GM18867 (cell line): ENCODE results near the gene FRMPD4.

ENCODE experiments used
- ATAC-seq: cut with Tn5 transposase; IDR thresholded peaks from one replicate; pipeline ENCODE4 v1.9.1; 2021; ENCODE audit warnings: mild to moderate bottlenecking, moderate library complexity; ENCODE audit not compliant: unreplicated experiment

Gene FRMPD4

DNA sequence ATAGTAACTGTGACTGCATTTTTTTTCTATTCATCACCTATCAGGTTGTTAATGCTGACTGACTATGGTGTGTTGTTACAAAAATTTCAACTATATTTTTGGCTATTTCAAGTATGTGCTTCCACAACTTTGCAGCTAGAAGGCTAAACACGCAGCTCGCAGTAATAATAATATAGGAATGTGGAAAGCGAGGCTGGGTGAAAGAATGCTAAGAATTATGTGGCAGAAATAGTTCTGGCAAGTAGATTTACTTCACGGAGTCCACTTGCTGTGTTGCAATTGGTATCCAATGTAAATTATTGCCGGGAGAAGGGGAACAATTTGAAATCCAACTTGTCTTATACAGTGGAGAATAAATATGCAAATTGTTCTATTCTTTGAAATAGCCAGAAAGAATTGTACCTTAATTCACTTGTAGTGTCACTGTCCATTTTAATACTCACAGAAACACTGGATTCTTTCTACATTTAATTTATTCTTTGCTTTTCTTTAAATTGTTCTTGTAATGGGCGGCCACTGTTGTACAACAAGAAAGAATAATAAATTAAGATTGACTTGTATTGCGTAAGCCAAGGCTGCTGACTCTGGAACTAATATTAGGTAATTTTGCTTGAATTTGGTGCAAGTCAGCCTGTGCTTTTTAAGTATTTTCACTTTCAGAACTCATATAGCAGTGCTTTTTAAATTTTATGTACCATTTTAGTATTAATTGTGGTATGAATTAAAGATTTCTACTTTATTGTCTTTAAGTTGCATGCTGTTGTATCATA is 154.9 kb downstream of the FRMPD4 start:
- no peak for ATAC-seq

GRCh38 chrX:12297353-12297752 is 159.1 kb downstream of the FRMPD4 start:
- ATAC-seq, result no peak

- no peak for ATAC-seq
Observed at GRCh38 chrX:12301288-12301687, 163.0 kb downstream of the FRMPD4 start.

DNA sequence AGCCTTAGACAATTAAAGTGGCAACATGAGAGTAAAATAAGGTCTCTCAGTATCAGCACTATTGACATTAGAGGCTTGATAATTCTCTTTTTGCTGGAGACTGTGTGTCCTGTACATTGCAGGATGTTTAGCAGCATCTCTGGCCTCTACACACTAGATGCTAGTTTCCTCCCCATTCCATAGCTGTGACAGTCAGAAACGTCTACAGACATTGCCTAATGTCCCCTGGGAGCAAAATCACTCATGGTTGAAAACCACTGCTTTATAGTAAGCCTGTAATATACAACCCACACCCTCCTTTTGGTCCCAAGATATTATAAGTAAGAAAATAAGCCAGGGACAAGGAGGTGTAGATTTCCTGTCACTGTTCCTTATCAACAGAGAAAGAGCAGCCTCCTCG is 166.0 kb downstream of the FRMPD4 start:
- ATAC-seq, result no peak

DNA sequence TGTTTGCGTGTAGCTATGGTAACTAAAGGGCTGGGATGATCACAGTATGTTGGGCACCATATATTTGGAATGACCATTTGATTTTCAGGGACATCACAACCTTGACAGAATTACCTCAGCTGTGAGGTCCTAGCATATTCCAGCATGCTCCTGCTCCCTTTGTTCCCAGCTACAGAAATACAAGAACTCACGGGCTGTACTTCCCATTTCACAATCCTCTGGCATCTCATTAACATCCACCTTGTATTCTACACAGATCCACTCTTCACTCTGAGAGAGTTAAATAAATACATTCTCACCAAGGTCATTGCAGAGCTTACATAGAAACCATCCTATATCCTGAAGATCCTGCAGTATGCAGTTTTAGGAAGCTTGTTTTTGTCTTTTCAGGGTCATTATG is 169.7 kb downstream of the FRMPD4 start:
- no peak for ATAC-seq

DNA sequence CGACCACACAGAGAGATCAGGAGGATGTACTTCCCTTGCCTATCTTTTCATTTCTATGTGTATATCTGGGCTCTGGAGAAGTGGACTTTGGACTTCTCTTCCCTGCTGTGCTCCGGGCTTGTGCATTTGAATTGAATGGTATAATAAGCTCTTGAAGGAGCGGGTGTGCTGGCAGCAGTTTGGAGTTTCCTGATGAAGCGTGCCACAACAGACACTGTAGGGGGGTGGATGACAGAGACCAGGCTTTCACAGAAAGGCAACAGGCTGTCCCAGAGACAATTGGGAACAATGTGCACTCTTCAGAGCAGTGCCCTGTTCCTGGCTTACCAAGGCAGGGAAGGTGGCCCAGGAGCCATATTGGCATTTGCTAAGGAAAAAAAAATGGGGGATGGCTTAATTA is 170.1 kb downstream of the FRMPD4 start:
- ATAC-seq, result no peak

DNA sequence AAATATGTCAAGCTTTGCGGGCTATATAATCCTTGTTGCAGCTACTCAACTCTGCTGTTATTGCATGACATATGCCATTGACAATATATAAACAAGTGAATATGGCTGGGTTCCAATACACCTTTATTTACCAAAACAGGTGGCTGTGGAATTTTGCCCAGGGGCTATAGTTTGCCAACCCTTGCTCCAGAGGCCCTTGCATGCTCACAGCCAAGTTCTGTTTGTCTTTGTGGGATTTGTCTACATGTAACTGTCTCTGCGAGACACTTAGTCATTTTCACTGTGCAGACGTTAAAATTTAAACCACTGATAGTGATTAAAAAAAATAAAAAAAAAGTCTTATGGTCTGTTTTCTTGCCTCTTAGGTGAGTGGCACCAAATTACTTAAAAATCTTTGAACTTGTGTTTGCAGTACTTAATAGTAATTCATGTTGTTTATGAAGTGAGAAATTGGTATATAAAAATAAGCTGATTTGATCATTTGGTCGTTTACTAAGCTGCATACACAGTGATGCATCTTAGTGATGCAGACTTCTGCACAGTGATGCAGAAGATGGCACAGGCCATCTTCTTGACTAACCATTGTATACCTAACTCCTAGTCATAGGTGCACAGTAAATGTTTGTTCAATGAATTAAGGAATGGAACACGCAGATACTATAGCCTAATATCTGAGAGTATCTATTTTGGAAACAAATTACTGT is 170.9 kb downstream of the FRMPD4 start:
- no peak for ATAC-seq

DNA sequence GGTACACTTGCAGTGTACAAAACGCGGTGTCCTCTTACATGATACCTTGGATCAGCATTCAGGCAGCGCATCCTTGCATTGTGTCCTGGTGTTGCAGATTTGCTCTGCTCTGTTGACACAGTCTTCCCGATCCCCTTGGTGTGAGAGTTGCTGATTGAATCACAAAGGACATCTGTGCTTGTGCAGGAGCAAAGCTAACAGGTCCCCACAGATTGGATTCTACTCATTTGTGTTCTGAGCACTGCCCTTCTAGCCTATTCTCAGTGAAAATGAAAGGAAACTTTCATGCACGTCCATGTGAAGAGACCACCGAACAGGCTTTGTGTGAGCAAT is 171.4 kb downstream of the FRMPD4 start:
- no peak for ATAC-seq

GRCh38 chrX:12314651-12315050 is 176.4 kb downstream of the FRMPD4 start:
- ATAC-seq, result no peak

DNA sequence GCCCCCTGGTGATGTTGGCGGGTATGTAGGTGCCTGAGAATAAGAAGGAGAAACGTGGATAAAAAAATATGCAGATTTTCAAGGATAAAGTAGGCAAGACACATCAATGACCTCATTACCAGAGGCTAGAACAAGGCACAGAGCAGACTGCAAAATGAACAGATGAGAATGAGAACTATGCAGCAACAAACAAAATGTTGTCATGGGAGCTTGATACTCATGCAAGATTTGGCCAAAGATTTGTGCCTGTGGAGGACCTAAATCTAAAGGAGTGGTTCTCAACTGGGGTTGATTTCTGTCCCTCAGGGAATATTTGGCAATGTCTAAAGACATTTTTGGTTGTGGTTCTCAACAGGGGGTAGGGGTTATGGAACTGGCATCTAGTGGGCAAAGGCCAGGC is 177.3 kb downstream of the FRMPD4 start:
- no peak for ATAC-seq

DNA sequence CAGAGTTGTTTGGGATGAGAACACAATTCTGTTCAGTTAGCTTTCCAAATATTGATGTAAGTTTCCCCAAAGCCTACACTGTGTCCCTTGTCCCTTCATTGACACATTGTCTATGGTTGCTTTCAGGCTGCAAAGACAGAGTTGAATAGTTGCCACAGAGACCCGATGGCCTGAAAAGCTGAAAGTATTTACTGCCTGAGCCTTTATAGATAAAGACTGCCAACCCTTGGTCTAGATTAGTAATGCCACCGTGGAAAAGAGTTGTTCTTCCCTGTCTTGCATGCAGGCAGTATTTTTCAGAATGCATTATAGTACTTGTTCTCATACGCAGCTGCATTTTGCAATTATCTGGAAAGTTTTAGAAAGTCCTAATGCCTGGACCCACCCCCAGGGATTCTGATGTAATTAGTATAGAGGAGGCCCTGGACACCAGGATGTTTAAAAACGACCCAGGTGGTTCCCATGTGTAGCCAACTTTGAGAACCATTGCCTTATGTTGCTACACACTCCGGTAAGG is 180.8 kb downstream of the FRMPD4 start:
- no peak for ATAC-seq

- no peak for ATAC-seq
Observed at GRCh38 chrX:12319992-12320391, 181.7 kb downstream of the FRMPD4 start.

GRCh38 chrX:12322031-12322430 is 183.8 kb downstream of the FRMPD4 start:
- ATAC-seq, result no peak

- ATAC-seq, result no peak
Observed at GRCh38 chrX:12325171-12325570, 186.9 kb downstream of the FRMPD4 start.

DNA sequence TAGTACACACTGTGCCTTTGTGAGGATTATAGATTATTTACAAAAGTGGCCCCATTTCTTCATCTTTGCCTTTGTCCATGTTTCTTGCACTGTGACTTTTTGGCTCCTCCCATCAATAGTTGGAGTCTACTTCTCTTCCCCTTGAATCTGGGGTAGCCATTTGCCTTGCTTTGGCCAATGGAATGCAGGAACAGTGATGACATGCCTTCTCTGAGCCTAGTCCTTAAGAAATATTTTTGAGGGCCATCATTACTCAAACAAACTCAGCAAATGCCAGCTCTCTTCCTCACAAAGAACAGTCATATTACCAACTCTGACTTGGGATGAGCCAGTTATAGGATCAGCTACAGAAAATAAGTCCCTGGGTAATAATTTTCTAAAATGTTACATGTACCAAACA is 189.6 kb downstream of the FRMPD4 start:
- ATAC-seq, result no peak

DNA sequence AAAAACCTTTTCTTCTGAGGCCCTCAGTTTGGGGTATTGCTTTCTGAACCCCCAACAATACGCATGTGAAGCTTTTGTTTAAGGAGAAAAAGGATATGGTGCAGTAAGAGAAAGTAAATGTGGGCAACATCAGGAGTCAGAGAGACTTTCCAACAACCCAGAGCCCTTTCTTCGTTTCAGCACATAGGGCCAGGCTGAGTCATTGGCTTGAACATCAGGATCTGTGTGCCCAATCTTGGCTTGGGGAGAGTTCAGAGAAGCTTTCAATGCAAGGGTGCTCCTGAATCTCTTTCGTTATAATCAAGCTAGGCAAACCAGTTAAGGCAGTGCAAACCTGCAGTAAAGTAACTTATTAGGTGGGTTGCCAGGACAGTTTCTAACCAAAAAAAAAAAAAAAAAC is 191.2 kb downstream of the FRMPD4 start:
- ATAC-seq, result no peak

- no peak for ATAC-seq
Observed at GRCh38 chrX:12330841-12331240, 192.6 kb downstream of the FRMPD4 start.

DNA sequence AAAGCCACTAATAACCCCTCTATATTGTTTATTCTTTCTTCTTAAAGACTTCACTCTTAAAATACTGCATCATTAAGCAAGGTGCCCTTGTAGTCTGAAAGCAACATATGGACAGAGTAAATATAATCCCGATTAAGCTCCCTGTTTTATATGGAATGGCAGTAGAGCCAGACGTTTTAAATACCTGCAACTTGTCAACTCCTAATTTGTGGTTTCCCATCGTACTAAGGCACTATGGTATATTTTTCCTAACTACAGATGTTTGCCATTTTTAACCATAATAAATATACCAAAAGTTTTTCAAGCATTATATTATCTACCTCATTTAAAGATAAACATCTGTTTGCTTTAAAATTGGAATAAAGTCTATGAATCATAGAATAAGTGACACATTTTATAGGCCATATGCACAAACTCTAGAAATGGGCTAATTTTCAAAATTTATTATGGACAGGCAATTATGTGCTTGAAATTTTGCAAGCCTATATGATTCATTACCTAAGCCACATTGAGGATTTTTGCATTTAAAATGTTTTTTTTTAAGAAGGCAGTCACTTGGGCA is 194.6 kb downstream of the FRMPD4 start:
- ATAC-seq, result no peak

GRCh38 chrX:12339921-12340320 is 201.6 kb downstream of the FRMPD4 start:
- no peak for ATAC-seq

- no peak for ATAC-seq
Observed at GRCh38 chrX:12344954-12345353, 206.7 kb downstream of the FRMPD4 start.

- no peak for ATAC-seq
Observed at GRCh38 chrX:12349201-12349600, 210.9 kb downstream of the FRMPD4 start.

GRCh38 chrX:12352922-12353321 is 214.6 kb downstream of the FRMPD4 start:
- no peak for ATAC-seq
